Ramos (cell line): ENCODE measurements around the gene PEX19.

ENCODE experiments used
- in situ Hi-C: fragments of 300-500 bp; cut with MboI; formaldehyde crosslinking; loops from one replicate; pipeline ENCODE4 v1.14.3; 2022; ENCODE audit warnings: low sequenced_read_pairs; ENCODE audit not compliant: unreplicated experiment

PEX19 gene

DNA sequence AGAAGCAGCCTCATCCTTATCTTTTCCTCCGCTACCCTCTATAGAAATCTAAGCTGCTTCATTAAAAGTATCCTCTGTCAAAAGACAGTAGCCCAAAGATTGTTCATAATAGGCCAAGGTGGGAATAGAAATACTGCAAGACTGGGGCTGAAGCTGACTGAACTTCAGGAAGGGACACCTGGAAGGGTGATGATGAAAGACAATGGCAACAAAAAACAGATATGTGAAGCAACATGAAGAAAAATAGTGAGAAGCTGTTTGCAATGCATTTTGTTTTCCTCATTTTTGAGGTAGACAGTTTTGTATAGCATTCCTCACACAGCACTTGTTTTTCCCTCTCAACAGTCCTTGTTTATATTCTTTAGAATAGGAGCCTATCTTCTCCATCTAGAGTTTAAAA, 39.5 kb downstream of the PEX19 start:
- in situ Hi-C loops, result no loop called here

- in situ Hi-C loops, result no loop called here
These were observed 40.7 kb downstream of the PEX19 start for GRCh38 chr1:160244209-160244608.

GRCh38 chr1:160243767-160244166, 41.2 kb downstream of the PEX19 start:
- in situ Hi-C loops, result no loop called here

DNA sequence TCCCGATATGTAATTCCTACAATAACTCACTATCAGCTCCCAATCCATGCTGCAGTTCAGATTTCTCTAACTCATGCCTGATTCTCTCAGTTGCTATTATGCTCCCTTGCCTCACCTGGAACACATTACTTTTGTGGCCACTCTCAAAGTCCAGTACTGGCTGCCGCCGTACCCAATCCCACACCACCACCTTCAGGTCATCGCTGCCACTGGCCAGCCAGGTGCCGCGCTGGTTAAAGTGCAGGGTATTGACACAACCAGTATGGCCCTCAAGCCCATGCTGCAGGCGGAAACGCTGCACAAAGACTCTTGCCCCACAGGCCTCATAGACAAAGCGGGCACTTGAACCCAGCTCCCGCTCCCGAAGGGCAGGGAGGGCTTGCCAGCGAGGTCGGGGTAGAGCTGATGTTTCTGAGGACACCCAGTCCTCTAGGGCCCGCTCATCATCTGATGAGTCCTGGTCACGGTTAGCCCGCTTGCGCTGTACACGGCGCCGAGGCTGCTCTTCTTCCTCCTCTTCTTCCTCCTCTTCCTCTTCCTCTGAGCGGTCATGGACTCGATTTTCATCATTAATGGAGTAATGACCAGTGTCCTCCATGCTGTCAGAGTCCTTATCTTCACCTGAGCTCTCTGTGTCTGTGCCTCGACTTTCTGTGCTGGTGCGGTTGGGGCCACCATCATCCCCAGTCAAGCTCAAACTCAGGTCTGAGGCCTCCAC, 45.2 kb downstream of the PEX19 start:
- in situ Hi-C loops, result no loop called here

GRCh38 chr1:160238408-160238807, 46.5 kb downstream of the PEX19 start:
- in situ Hi-C loops, result no loop called here

DNA sequence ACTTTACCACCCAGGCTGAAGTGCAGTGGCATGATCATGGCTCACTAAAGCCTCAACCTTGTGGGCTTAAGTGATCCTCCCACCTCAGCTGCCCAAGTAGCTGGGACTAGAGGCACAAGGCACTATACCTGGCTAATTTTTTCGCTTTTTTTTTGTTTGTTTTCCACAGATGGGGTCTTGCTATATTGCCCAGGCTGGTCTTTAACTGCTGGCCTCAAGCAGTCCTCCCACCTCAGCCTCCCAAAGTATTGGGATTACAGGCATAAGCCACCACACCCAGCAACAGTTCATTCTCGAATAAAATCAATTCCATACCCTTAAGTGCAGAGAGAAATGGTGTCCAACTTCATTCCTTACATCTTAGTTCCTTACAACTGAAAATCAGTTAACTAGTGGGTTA, 47.4 kb downstream of the PEX19 start:
- in situ Hi-C loops, result no loop called here

DNA sequence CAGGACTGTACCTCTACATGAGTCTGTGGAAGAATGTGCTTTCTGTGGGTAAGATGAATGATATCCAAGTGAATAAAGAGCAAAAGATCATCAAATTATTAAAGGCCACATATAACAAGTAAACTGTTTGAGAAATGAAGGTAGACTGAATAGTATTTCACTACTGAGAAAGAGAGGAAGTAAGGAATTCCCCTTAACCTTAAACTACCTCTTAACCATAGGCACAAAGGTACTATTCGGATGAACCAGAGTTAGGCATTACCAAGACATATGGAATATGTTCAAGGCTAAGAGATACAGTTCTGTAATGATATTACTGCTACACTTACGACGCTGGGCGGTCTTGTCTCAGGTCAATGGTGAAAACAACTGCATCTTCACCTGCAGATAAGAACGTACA, 48.1 kb downstream of the PEX19 start:
- in situ Hi-C loops, result no loop called here

DNA sequence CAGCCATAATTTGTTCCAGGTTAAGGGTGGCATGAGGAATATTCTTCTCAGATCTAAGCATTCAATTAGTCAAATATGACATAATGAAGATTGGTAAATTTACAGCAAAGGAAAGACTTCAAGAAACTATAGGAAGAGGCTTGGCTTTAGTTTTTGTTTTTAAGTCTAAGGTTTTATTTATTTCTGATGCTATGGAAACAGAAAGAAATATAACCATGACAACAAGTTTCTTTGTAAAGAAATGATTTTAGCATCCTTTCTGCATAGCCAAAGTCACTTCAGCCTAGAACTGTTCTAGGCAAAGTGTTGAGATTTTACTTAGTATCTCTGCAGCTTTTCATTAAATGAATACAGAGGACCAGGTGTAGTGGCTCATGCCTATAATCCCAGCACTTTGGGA, 52.0 kb downstream of the PEX19 start:
- in situ Hi-C loops, result no loop called here

GRCh38 chr1:160228431-160228830, 56.5 kb downstream of the PEX19 start:
- in situ Hi-C loops, result no loop called here

DNA sequence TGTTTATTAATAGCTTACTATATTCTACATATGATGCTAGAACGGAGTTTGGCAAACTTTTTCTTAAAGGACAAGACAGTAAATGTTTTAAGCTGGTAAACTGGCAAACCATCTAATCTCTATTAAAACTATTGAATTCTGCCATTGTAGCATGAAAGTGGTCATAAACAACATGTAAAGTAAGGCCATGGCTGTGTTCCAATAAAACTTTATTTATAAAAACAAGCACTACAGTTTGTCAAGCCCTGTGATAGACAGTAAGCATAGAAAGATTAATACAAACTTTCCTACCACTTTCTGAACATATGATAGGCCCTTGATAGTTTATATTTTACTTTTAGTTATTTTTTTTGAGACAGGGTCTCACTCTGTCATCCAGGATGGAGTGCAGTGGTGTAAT, 57.4 kb downstream of the PEX19 start:
- in situ Hi-C loops, result no loop called here

DNA sequence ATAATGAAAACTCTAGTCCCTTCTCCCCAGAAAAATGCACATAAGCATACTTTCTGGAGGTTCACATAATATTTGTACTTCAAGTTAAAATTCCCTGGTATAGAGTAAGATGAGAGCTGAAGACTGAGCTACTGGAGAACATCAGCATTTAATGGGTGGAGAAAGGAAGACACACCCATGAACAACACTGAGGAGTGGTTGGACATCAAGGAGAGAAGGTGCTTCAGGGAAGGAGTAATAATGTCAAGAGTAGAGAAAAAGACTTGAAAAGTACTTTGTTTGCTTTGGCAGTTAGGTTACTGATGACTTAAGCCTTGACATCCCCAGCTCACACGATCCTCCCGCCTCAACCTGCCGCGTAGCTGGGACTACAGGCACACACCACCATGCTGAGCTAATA, 57.9 kb downstream of the PEX19 start:
- in situ Hi-C loops, result no loop called here
